NCI-H146 (cell line): ENCODE measurements around the gene RYR1.
"Not testable (repeated sequence)": the region's sequence is repeated elsewhere in the genome, so short reads cannot be mapped to it uniquely, and the experiment has no call there.

Experiments used
- DNase-seq: peaks from one replicate; lab custom pipeline; 2025; lab: John Stamatoyannopoulos, UW

RYR1 gene

DNA sequence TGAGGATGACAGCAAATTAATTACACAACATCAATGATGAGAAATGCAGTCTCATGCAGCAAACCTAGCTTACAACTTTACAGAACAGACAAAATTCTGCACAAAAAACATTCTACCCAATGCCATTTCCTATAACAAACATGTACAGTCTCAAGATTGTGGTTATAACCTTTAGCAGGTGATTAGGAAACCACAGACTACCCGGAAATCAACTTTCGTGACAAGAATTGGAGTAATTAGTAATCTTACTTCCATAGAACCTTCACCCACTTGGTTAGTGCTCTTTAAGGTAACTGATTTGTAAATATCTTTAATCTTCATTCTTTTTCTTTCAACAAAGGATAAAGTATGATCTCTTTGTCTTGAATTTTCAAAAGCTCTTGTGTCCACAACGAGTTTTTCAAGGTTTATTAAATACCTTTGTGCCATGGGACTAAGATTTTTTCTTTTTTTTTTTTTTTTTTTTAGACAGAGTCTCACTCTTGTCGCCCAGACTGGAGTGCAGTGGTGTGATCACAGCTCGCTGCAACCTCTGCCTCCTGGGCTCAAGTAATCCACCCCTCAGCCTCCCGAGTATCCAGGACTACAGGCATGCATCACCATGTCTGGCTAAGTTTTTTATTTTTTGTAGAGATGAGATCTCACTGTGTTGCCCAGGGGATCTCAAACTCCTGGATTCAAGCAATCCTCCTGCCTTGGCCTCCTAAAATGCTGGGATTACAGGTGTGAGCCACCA lies 105.5 kb downstream of the RYR1 start:
- DNase-seq = no peak

DNA sequence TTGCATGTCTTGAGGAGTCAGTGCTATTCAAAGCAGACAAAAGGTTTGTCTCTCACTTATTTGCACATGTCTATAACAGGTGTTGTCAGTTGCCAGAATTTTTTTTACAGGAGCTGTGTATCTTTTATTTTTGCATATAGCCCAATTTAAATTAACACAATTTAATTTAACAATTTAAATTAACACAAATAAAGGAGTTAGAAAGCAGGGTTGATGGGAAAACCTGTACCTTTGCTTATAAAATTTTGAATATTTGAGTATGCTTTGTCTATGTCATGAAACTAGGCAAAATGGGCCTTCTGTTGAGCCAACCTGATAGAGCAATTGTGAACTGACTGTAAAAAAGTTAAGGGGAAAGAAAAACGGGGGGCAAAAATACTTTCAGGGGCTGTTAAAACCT lies 106.3 kb downstream of the RYR1 start:
- no peak for DNase-seq

DNA sequence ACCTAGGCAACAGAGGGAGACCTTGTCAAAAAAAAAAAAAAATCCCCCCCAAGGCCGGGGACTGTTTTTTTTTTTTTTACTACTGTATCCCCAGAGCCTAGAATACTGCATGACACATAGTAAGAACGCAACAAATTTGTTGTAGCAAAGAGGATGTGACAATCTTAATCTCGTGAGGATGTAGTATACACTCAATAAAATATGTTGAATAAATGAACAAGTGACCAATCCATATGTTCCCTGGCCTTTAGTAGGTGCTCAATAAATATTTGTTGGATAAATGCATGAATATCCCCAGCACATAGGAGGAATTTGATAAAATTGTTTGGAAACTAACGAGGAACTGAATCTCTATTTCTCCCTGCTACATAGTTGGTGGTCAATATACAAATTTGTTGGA lies 108.5 kb downstream of the RYR1 start:
- DNase-seq = no peak

DNA sequence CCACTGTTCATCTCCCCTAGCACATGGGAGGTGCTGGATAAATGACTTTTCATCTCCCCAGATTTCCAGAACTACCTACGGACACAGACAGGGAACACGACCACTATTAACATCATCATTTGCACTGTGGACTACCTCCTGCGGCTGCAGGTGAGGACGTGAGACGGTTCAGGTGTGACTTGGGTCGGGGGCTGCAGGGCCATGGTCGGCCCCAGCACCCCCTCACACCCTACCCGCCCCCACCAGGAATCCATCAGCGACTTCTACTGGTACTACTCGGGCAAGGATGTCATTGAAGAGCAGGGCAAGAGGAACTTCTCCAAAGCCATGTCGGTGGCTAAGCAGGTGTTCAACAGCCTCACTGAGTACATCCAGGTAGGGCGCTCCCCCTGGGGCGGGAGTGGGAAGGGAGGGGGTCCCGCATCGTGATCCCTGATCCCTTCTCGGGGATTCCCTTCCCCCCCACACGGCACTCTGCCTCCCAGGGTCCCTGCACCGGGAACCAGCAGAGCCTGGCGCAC lies 109.9 kb downstream of the RYR1 start:
- no peak for DNase-seq

DNA sequence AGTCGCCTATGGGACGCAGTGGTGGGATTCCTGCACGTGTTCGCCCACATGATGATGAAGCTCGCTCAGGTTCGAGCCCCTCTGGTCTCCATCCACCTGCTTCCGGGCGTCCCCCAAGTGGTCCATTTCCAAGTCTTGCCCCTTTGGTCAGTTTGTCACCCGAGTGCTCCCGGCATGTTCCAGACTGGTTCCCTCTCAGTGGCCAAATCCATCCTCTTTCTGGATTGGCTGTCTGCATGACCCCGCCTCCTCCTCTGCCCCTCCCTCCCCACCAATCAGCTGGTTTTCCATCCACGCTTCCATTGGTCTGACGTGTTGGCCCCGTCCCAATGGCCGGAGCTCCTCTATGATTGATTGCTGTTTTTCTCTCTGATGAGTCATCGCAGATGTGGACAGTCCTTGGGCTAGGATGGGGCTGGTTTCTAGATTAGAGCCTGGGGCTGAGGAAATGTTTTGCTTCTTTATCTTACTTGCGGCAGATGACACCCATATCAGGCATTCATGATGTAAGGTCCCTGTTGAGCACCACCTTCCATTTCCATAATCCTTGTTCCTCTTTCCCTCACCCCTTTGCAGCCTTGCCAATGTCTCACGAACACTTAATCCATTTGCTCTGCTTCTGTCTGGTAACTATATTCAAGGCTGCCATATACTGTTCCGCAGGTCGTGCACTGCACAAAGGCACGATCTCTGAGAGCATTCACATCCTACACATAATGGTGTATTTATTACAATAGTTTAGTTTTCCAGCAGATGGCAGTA lies 110.5 kb downstream of the RYR1 start:
- DNase-seq = peak; percentile 54

DNA sequence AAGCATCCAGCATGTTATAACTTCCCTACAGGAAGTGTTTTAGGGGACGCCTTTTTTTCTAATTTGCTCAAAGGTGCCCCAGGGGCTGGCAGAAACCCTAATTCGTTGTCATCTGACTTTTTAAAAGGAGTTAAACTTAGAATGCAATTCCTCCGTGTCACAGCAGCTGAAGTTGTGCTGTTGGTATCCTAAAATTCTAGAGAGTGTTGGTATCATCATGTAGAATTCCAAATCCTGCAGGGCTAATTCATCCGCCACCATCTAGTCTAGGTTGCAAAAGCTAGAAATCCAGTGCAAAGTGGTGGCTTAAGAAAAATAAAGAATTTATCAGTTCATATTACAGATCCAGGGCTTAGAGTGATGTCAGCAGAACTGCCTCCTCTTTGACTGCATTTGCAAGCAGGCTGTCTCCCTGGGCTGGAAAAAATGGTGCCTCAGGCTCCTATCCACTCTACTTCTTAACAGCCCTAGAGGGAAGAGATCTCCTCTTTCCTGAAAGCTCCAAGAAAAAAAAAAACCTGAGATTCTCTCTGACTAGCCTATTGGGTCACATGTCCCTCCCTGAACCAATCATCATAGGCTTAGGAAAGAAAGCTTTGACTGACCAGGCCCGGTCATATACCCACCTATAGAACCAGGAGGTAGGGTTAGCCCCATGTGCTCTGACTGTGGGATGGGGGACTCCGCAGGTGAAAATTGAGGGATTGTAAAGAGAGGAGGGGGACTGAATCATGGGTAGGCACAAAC lies 111.3 kb downstream of the RYR1 start:
- no peak for DNase-seq

DNA sequence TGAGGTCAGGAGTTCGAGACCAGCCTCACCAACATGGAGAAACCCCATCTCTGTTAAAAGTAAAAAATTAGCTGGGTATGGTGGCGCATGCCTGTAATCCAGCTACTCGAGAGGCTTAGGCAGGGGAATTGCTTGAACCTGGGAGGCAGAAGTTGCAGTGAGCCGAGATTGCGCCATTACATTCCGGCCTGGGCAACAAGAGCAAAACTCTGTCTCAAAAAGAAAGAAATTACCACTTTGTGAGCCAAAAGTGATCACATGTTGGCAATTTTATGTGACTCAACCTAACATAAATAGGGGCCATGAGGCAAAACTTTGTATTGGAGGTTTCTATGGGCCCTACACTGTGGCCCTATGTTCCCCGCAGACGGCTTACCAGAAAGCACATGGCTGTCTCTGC lies 112.1 kb downstream of the RYR1 start:
- no peak for DNase-seq

DNA sequence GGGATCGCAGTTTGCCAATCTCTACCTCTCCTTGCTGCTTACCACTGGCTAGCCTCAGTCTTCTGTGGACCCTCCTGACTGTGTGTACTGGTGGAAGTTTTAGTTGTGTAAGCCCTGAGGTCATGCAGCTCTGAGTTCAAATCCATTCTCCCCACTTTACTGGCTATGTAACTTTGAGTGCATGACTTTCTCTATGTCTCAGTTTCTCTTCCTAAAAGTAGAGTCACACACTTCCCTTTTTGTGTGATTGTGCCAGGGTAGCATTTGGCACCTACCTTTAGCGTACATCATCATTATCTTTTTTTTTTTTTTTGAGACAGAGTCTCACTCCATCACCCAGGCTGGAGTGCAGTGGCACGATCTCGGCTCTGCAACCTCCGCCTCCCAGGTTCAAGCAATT lies 113.9 kb downstream of the RYR1 start:
- DNase-seq = no peak

DNA sequence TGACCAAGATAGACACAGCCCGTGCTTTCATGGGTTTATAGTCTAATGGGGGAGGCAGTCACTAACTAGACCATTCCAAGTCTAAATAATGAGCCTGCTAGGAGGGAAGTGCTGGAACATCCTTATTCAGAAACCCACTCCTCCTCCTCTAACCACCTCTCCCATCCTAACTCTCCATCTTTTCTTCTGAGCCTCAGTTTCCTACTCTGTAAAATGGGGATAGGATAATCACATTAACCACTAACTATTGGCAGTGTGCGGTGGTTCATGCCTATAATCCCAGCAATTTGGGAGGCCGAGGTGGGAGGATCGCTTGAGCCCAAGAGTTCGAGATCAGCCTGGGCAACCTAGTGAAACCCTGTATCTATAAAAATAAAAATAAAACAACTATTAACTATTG lies 115.6 kb downstream of the RYR1 start:
- no peak for DNase-seq

DNA sequence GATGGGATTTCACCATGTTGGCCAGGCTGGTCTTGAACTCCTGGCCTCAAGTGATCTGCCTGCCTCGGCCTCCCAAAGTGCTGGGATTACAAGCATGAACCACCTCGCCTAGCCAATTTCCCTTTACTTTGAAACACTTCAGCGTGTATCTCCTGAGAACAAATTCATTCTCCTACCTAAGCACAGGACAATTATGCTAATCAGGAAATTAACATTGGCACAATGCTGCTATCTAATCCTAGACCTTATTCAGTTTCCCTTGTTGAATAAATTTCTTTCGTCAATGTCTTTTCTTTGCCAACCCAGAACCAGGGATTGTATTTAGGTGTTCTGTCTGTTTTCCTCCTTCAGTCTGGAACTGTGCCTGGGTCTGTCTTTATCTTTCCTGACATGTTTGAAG lies 116.5 kb downstream of the RYR1 start:
- no peak for DNase-seq

DNA sequence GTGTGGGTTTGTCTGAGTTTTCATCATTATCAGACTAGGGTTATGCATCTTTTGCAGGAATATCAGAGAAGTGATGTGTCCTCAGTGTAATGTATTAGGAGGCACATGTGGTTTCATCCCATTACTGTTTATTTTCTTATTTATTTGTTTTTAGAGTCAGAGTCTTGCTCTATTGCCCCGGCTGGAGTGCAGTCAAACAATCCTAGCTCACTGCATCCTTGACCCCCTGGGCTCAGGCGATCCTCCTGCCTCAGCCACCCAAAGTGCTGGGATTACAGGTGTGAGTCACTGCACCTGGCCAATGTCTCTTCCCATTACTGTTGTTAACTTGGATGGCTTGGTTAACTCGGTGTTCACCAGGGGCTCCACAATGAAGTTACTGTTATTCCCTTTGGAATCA lies 116.9 kb downstream of the RYR1 start:
- DNase-seq = no peak

DNA sequence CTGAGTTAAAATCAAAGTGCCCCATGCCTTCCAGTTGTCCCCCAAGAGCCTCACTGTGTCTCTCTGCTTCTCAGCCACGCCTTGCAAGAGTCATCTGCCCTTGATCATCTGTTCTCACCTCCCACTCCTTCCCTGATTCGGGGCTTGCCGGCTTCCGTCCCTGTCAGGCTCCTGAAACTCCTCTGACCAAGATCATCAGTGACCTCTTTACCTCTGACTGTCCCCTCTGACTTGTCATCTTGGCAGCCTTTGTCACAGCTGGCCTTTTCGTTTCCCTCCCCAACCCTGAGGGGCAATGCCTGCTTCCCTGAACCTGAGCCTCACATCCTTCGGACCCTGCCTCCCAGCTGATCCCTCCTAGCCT lies 117.9 kb downstream of the RYR1 start:
- no peak for DNase-seq

DNA sequence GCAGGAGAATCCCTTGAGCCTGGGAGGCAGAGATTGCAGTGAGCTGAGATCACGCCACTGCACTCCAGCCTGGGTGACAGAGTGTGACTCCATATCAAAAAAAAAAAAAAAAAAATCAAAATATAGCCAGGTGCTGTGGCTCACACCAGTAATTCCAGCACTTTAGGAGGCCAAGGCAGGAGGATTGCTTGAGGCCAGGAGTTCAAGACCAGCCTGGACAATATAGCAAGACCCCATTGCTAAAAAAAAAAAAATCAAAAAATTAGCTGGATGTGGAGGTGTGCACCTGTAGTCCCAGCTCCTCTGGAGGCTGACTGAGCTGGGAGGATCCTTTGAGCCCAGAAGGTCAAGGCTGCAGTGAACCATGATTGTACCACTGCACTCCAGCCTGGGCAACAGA lies 119.7 kb downstream of the RYR1 start:
- not testable (repeated sequence) for DNase-seq

DNA sequence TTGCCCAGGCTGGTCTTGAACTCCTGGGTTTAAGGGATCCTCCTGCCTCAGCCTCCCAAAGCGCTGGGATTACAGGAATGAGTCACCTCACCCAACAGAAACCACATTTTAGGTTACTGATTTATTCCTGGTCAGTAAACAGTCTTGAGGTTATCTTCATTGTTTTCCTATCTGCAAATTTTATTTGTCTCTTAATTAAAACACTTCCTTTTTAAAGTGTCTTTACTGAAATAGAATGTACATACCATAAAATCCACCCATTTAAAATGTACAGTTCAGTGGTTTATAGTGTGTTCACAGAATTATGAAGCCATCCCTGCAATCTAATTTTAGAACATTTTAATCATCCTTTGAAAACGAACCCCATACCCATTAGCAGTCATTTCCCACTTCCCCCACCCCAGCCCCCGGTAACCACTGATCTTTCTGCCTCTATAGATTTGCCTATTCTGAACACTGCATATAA lies 121.2 kb downstream of the RYR1 start:
- DNase-seq = no peak

DNA sequence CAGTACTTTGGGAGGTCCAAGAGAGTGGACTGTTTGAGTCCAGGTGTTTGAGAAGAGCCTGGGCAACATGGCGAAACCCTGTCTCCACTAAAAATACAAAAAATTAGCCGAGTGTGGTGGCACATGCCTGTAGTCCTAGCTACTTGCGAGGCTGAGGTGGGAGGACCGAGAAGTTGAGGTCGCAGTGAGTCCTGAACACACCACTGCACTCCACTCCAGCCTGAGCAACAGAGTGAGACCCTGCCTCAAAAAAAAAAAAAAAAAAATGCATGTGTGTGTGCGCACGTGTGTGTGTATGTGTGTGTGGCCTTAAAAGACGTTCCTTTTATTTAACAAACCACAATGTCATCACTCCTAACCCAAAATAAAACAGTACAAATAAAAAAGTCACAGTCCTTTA lies 121.7 kb downstream of the RYR1 start:
- DNase-seq = no peak

DNA sequence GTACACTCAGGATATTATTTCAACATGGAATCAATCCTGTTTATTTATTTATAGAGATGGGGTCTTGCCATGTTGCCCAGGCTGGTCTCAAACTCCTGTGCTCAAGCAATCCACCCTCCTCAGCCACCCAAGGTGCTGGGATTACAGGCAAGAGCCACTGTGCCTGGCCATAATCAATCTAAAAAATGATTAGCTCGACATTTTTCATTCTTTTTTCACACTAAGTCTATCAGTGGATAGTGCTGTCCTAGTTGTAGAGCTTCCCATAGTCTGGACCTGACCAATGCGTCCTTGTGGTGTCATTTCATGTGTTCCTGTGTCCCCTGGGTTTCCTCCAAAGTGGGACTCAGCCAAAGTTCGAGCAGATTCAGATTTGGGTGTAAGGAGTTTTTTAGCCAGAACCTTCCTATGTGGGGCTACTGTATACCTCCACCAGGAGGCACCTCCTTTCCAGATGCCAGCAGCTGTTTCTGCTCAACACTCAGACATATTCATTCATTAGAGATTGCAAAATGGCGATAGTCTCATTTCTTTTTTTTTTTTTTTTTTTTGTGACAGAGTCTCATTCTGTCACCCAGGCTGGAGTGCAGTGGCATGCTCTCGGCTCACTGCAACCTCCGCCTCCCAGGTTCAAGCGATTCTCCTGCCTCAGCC lies 123.2 kb downstream of the RYR1 start:
- no peak for DNase-seq

DNA sequence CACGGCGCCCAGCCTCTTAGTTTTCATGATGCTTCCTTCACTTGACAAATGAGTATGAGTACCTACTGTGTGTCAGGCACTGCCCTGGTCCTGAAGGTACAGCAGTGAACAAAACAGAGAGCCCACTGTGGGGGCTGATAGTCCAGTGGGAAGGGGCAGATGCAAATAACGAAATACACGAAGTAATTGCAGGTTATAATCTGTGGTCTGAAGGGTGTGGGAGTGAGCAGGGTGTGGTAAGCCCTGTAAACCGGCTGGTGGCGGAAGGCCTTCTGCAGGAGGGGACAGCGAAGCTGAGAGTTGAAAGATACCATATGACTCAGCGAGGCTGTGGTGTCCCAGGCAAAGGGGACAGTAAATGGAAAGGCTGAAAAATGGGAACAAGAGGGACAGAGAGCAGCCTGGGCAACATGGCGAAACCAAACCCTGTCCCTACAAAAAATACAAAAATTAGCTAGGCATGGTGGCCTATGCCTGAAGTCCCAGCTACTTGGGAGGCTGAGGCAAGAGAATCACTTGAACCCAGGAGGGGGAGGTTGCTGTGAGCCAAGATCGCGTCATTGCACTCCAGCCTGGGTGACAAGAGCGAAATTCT lies 123.8 kb downstream of the RYR1 start:
- no peak for DNase-seq

DNA sequence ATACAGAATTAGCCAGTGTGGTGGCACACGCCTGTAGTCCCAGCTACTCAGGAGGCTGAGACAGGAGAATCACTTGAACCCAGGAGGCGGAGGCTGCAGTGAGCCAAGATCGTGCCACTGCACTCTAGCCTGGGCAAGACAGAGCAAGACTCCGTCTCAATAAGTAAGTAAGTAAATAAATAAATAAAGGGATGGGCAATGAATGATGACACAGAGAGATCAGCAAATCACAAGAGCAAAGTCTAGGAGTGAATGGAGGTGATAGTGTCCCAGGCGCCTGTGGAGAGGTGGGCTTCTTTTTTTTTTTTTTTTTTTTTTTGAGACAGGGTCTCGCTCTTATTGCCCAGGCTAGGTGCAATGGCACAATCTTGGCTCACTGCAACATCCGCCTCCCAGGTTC lies 125.4 kb downstream of the RYR1 start:
- not testable (repeated sequence) for DNase-seq

DNA sequence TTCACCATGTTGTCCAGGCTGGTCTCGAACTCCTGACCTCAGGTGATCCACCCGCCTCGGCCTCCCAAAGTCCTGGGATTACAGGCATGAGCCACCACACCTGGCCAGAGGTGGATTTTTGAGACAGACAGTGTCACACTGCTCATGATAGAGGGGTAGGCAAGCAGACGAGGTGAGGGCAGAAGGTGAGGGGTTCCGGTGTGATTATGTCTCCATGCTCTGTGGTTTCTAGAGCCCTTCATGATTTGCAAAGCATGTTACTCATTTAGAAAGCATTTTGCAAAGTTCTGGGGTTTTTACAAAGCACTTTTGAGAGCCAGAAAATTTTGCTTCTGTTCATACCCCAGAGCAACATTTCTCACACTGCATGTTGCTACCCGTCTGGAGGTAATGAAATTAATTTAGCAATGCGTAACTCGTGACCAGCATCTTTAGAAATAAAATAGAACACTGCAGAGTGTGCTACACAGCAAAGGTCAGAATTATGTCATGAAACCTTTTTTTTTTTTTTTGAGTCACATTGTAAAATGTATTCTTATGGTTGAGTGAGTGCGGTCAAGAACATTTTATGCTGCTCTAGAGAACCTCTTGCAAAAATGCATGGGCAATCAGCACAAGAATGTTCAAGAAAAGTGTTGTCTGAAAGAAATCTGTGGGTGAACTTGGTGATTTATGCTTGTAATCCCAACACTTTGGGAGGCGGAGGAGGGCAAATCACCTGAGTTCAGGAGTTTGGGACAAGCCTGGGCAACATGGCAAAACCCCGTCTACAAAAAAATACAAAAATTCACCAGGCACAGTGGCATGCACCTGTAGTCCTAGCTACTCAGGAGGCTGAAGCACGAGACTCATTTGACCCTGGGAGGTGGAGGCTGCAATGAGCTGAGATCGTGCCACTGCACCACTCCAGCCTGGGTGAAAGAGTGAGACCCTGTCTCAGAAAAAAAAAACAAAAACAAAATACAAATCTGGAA lies 126.2 kb downstream of the RYR1 start:
- DNase-seq = no peak

DNA sequence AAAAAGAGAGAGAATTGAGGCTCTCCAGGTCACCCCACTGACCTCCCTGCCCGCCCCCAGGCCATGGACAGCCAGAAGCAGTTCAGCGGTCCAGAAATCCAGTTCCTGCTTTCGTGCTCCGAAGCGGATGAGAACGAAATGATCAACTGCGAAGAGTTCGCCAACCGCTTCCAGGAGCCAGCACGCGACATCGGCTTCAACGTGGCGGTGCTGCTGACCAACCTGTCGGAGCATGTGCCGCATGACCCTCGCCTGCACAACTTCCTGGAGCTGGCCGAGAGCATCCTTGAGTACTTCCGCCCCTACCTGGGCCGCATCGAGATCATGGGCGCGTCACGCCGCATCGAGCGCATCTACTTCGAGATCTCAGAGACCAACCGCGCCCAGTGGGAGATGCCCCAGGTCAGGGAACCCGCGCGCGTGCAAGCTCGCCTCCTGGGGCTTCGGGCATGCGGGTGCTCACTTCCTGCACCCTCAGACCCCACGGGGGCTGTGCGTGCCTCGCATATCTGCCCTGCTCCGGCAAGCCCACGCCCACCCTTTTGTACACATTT lies 127.6 kb downstream of the RYR1 start:
- DNase-seq = no peak
